Fibroblast of villous mesenchyme (primary cell): ENCODE measurements around the gene TUBB4B. TPM values are rescaled to one million over a fixed set of nuclear protein-coding genes. Genes with fewer than 3 reads are reported as not detected.
A peak's percentile ranks its signal among the peaks of the same experiment; 100 is the strongest.

Source experiments
- DNase-seq: peaks from one replicate; pipeline ENCODE4 v3.0.0-alpha.2; 2010; ENCODE audit warnings: low read depth
- H3K4me3 ChIP-seq: 2 replicates; pipeline ENCODE4 v1.5.1; 2011; ENCODE audit warnings: low read depth, mild to moderate bottlenecking, low read length
- total RNA-seq: library from RNA; depleted of rRNA; stranded (reverse); fragments of >200 nt; gene quantifications from 2 replicates; pipeline ENCODE4 v1.2.3, GENCODE V29; 2012
- TF ChIP-seq, protein P1 (sequence below): IDR thresholded peaks from 2 replicates; pipeline ENCODE4 v1.5.1; 2012; ENCODE audit warnings: low read depth, mild to moderate bottlenecking, low read length; ENCODE audit not compliant: insufficient read depth

The TUBB4B gene
- total RNA-seq, 1 donor, result 218 TPM

DNA sequence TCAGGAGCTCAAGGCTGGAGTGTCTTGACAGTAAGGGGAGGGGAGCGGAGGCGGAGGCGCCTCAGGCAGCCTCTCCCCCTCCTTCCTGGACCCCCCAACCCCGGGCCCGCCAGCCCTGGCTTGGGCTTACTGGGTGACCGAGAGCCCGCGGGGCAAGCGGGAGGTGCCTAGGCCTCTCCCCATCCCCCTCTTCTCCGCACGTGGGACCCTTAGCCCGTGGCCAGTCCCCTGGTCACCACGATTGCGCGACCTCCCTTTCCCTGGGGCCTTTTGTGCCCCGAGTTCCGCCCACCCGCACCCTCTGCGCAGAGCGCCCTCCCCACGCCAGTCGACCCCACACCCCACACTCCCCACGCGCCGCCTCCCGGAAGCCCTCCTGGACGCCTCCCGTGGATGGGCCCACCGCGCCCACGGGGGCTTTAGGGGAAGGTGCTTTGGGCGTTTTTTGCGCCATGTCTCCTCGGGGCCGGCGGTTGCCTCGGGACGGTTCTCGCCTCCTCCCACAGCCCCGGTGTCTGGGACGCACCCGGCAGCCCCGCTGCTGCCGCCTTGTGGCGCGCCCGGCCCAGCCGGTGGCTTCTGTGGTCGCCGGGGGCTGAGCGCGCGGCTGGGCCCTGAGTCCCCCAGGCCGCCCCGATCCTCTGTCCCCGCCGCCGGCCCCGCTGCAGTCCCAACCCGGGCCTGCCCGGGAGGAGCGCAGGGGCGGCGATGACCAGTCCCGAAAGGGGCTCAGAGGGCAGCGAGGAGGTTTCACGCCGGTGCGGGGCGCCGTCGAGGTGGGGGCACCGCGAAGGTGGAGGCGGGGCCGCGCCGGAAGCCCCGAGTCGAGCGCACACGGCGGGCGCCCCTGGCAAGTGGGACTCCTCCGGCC, 39.6 kb downstream of the TUBB4B start:
- DNase-seq, result peak; percentile 41
- TF ChIP-seq, protein P1, sequence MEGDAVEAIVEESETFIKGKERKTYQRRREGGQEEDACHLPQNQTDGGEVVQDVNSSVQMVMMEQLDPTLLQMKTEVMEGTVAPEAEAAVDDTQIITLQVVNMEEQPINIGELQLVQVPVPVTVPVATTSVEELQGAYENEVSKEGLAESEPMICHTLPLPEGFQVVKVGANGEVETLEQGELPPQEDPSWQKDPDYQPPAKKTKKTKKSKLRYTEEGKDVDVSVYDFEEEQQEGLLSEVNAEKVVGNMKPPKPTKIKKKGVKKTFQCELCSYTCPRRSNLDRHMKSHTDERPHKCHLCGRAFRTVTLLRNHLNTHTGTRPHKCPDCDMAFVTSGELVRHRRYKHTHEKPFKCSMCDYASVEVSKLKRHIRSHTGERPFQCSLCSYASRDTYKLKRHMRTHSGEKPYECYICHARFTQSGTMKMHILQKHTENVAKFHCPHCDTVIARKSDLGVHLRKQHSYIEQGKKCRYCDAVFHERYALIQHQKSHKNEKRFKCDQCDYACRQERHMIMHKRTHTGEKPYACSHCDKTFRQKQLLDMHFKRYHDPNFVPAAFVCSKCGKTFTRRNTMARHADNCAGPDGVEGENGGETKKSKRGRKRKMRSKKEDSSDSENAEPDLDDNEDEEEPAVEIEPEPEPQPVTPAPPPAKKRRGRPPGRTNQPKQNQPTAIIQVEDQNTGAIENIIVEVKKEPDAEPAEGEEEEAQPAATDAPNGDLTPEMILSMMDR, result peak; percentile 40
- H3K4me3 ChIP-seq, result peak overlapping the region; percentile 18

DNA sequence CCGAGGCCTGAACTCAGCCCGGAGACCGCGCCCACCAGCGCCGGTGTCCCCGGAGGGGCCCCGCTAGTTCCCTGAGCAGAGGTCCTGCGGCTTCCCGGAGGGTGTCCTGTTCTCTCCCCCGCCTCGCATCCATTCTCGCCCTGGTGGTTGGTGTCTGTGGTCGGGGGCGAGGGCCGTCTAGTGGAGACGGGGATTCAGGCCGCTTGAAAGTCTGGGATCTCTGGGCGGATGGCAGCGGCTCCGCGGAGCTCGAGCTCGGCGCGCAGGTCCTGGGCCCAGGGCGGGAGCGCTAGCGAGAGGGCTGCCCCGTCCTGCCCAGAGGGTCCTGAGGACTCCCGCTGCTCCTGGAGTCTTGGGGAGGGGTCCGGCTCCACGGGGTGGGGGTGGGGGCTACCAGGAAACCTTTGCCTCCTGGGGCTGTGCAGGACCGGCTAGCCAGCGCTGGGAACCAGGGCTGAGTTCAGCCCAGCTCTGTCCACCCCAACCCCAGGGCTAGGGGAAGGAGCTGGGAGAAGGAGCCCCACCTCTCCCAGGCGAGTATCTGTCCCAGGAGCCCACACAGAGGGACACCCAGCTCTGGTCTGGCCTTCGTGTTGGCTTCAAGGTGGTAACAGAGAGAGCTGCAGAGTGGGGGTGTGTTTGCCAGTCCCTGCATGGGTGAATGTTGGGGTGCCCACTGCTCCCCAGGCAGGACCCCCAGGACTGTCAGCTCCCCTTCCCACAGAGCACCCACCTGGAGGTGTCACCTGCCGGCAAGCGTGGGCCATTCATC, 40.4 kb downstream of the TUBB4B start:
- TF ChIP-seq, protein P1, result no peak
- no peak overlapping the region for H3K4me3 ChIP-seq
- no peak for DNase-seq

DNA sequence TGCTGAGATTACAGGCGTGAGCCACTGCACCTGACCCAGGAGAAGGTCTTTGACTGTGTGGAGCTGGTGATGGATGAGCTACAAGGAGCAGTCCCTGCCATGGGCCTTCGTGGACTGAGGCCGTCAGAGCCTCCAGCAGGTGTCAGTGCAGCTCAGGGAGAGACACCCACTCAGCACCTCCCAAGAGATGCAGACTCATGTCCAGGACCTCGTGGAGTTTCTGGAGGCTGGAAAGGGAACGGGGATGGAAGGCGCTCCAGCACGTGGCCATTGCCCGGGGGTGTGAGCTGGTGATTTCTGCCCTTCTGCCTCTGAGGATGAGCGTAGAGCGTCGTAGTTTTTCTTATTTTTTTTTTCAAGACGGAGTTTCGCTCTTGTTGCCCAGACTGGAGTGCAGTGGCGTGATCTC, 45.9 kb downstream of the TUBB4B start:
- TF ChIP-seq, protein P1, result peak; percentile 59
- peak; percentile 68 for DNase-seq
- H3K4me3 ChIP-seq, result no peak overlapping the region

DNA sequence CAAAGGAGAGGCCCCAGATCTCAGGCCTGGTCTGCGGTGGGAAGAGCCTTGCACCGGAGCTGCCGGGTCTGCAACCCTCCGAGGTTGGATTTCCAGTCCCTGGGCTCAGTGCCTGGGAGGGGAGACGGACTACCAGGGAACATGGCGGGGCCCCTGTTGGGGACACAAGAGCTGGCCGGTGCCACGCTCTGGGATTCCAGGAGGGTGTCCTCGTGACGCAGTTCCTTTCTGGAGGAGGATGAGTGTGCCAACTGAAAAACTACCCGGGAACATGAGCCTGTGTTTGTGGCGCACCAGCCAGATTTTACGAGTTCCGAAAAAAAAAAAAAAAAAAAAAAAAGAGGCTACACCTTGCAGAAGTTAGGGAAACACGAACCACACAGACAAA, 52.0 kb downstream of the TUBB4B start:
- DNase-seq, result no peak
- no peak overlapping the region for H3K4me3 ChIP-seq
- TF ChIP-seq, protein P1, result no peak

Other genes starting within 250 kb of the TUBB4B start
- gene PAXX, start 248.9 kb upstream of the TUBB4B start, total RNA-seq, result 9.9 and 18.0 TPM in 2 replicates
- gene CLIC3, start 244.7 kb upstream of the TUBB4B start, total RNA-seq, result 19.0 and 43.2 TPM in 2 replicates
- 14.7 and 15.5 TPM in 2 replicates for gene ABCA2, start 213.1 kb upstream of the TUBB4B start, total RNA-seq
- not detected in 2 replicates for gene FUT7, start 209.2 kb upstream of the TUBB4B start, total RNA-seq
- 6.4 and 13.0 TPM in 2 replicates for gene NPDC1, start 195.1 kb upstream of the TUBB4B start, total RNA-seq
- not detected in 2 replicates for gene ENTPD2, start 187.2 kb upstream of the TUBB4B start, total RNA-seq
- 5.2 TPM in 2 replicates for gene SAPCD2, start 170.7 kb upstream of the TUBB4B start, total RNA-seq
- gene UAP1L1, start 163.8 kb upstream of the TUBB4B start, total RNA-seq, result 16.0 and 31.2 TPM in 2 replicates
- gene MAN1B1, start 154.3 kb upstream of the TUBB4B start, total RNA-seq, result 65.6 and 65.7 TPM in 2 replicates
- gene DPP7, start 126.6 kb upstream of the TUBB4B start, total RNA-seq, result 41.5 and 44.8 TPM in 2 replicates
- gene GRIN1, start 102.1 kb upstream of the TUBB4B start, total RNA-seq, result under 0.01 TPM in 1 of 2 replicates, not detected in the other
- gene LRRC26, start 71.2 kb upstream of the TUBB4B start, total RNA-seq, result not detected in 2 replicates
- not detected in 2 replicates for gene TMEM210, start 69.2 kb upstream of the TUBB4B start, total RNA-seq
- gene ANAPC2, start 52.7 kb upstream of the TUBB4B start, total RNA-seq, result 22.9 and 24.8 TPM in 2 replicates
- 58.7 and 81.5 TPM in 2 replicates for gene SSNA1, start 52.6 kb upstream of the TUBB4B start, total RNA-seq
- gene TPRN, start 40.5 kb upstream of the TUBB4B start, total RNA-seq, result 6.9 and 8.1 TPM in 2 replicates
- 33.2 and 40.2 TPM in 2 replicates for gene TMEM203, start 35.6 kb upstream of the TUBB4B start, total RNA-seq
- gene NDOR1, start 35.6 kb upstream of the TUBB4B start, total RNA-seq, result 7.8 and 11.0 TPM in 2 replicates
- under 0.01 TPM in 1 of 2 replicates, not detected in the other for gene RNF208, start 19.0 kb upstream of the TUBB4B start, total RNA-seq
- under 0.01 and 0.64 TPM in 2 replicates for gene CYSRT1, start 16.1 kb upstream of the TUBB4B start, total RNA-seq
- not detected in 2 replicates for gene RNF224, start 13.8 kb upstream of the TUBB4B start, total RNA-seq
- under 0.01 TPM in 1 of 2 replicates, not detected in the other for gene SLC34A3, start 10.4 kb upstream of the TUBB4B start, total RNA-seq
- gene STPG3, start 10.0 kb downstream of the TUBB4B start, total RNA-seq, result not detected in 2 replicates
- 47.1 and 48.6 TPM in 2 replicates for gene NELFB, start 14.0 kb downstream of the TUBB4B start, total RNA-seq
- gene TOR4A, start 36.4 kb downstream of the TUBB4B start, total RNA-seq, result 39.3 and 42.3 TPM in 2 replicates
- gene NRARP, start 61.0 kb downstream of the TUBB4B start, total RNA-seq, result under 0.01 and 0.32 TPM in 2 replicates
- 7.3 and 8.1 TPM in 2 replicates for gene EXD3, start 181.9 kb downstream of the TUBB4B start, total RNA-seq
- 0.32 TPM in 1 of 2 replicates, not detected in the other for gene NOXA1, start 182.1 kb downstream of the TUBB4B start, total RNA-seq
- gene ENTPD8, start 200.1 kb downstream of the TUBB4B start, total RNA-seq, result under 0.01 TPM in 1 of 2 replicates, not detected in the other
- gene NSMF, start 218.0 kb downstream of the TUBB4B start, total RNA-seq, result 22.0 and 22.9 TPM in 2 replicates